ENCODE data around the gene MED8.
"Not testable (repeated sequence)": the region's sequence is repeated elsewhere in the genome, so short reads cannot be mapped to it uniquely, and the experiment has no call there.

MED8 gene

DNA sequence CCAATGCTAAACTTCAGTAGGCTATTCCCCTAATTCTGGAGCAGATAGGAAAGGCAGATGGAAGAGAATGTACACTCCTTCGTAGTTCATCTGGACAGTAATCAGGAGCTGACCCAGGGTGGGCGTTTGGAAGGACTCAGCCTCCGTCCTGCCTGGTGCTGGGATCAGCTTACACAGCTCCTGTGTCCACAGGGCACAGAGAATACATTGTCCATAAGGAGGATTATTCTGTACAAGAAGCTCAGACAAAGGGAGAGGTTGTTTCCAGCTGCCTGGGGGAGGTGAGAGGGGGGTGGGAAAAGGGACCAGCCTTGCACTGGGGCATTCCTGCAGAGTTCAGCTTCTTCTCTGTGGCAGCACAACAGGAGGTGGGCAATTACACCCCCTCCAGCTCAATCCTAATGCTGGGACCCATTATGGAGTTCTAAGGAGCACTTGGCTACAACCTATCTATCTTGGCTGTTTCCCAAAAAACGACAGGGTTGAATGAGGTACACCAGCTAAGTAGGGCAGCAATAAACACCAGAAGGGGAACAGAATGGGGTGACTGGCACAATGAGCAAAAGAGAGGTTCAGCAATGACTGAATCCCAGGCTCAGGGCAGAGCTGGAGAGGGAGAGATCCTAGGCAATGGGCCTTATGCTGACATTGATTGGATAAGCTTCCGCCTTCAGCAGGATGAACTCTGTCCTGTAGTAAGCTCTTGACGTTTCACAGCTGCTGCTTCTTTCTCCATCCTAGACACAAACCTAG, 7.4 kb downstream of the MED8 start:
- no peak for DNase-seq (ENCODE audit: low read depth)

DNA sequence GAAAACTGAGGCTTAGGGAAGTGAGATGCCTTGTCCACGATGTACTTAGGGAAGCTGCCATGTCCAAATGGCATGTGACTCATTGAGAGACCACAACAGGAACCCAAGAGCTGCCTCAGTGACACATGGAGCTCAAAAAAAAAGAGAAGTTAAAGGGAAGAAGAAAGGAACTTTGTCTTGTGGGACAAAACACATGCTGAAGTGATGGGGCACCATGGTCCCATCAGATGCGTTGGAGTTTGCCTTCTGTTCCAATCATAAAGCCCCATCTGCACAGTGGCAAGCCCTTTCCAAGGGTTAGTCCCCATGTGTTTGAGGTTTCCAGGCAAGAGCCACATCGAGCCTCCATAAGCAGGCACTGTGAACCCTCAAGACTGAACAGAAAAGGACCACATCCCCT, 8.0 kb downstream of the MED8 start:
- no peak for DNase-seq (ENCODE audit: low read depth)

DNA sequence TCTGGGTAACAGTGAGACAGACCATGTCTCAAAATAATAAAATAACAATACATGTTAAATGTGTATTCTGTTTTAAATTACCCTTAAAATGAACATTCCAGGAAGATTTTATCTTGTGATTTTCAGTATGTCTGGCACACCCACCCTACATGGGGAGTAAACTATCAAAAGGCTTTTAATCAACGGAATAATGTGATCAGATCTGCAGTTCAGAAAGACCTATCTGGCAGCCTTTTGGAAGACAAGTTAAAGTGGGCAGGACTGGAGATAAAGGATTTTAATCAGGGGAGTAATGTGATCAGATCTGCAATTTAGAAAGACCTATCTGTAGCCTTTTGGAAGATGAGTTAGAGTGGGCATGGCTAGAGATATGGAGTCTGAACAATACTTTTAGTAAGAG, 10.1 kb downstream of the MED8 start:
- DNase-seq (ENCODE audit: low read depth), result no peak

DNA sequence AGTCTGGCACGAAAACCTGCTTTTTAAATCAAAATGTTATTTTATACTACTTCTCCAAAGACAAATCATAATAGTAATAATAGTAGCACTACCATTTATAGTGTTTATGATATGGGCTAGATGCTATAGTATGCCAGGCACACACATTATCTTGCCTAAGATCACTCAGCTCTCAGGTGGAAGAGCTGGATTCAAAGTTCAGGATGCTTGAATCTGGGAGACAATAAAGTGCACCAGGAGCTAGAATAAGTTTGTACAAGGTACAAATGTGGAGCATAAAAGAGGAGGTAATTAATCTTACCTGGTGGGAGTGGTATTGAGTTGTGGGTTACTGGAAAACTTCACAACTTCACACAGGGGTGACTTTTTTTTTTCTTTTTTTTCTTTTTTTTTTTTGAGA, 11.8 kb downstream of the MED8 start:
- DNase-seq (ENCODE audit: low read depth), result no peak

DNA sequence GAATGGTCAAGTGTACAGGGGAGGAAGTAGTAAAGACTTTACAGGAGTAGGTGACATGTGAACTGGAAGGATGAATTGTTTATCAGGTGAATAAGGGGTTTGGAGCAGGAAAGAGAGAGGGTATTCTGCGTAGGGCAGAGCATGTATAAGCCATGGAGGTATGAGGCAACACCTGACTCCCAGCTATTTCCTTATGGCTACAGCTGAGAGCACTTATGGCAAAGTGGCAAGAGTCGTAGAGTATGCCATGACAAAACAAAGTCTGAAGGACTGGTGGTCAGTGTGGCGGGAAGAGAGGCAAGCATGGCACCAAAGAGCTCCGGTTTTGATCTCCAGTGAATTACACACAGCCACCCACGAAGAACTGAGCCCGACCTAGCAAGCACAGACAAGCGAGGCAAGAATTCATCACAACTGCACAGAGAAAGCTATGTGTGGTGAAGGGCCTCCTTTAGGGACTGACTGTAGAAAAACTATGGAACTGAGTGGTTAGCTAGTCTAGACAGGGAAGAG, 12.8 kb downstream of the MED8 start:
- DNase-seq (ENCODE audit: low read depth), result no peak

DNA sequence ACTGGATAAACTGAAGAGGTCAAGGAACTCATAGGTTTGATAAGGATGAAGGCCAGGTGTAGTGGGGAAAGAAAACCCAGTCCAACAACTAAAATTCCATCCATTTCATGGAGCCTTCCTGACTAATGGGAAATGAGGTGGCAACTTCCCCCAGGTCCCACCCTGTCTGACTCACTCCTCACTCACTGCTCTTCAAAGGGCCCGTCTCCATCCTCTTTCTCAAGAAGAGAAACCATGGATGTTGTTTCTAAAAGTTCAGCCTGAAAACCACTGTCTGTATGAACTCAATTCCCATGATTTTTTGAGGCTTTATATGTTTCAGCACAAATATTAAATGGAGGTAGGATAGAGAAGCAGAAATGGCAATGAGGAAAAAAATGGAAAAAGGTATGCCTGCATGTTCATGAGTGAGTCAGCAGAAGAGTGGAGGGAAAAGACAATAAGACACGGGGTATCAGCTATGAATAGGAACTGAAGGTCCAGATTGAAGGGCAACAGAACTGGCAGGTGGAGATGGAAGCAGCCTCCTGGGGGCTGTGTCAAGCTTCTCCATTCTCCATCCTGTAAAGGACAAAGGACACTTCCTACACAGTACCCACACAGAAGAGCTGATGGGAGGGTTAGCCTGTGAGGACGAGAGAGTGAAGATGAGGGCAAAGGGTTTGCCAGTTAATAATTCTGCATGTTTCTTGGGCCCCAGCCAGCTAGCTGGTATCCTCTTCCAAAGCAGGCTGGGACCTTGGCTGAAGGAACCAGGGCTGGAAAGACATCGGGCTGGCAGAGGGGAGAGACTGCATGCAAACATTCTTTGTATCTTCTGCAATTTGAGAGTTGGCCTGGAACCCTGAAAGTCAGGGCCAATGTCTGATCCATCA, 16.3 kb downstream of the MED8 start:
- DNase-seq (ENCODE audit: low read depth), result no peak

DNA sequence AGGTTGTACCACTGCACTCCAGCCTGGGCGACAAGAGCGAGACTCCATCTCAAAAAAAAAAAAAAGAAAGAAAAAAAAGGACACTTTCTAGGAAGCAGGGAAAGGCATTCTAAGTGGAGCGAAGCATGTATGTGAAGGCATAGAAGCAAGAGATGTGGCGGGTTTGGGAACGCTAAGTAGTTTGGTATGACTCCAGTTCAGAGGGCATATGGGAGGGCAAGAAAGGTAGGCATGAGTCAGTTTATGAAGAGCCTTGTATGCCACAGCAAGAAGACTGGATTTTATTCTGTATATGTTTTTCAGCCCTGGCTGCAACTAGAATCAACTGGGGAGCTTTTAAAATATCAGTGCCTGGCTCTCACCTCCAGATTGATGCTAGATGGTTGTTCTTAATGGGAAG, 17.4 kb downstream of the MED8 start:
- DNase-seq (ENCODE audit: low read depth), result no peak

DNA sequence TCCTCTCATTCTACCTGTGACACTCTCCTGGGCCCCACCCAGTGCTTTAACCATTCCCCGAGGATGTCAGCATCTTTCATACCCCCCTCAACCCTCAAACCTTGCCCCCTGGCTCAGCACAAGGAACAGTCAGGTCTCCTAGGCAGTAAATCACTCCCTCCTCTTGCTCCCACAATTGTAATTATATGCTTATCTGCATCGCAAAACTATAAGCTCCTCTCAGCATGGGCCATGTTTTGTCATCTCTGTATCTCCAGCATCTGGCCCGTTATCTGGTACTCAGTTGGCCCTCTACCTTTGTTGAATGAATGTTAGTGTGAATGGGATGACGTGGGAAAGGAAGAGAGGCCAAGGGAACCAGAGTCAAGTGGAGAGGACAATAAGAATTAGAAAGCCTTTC, 19.0 kb downstream of the MED8 start:
- no peak for DNase-seq (ENCODE audit: low read depth)

DNA sequence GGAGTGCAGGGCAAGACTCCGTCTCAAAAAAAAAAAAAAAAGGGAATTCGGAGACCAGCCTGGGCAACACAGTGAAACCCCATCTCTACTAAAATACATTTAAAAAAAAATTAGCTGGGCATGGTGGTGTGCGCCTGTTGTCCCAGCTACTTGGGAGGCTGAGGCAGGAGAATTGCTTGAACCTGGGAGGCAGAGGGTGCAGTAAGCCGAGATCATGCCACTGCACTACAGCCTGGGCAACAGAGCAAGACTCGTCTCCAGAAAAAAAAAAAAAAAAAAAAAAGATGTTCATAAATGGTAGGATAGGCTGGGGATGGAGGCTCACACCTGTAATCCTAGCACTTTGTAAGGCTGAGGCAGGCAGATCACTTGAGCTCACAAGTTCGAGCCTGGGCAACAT, 19.8 kb downstream of the MED8 start:
- not testable (repeated sequence) for DNase-seq (ENCODE audit: low read depth)

DNA sequence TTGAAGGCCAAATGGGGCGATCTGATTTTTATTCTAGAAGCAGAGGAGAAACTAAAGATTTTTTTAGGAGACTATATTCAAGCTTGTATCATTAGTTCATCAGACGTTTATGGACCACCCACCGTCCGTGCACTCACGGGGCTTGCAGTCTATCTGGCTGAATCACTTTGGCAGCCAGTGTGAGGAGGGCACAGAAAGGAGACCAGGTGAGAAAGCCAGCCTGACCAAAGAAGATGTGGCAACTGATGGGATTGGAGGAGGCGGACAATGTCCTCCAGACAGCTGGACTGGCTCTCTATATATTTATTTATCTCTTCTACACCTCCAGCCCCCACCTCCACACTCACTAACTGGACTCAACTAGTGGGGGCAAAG, 21.0 kb downstream of the MED8 start:
- no peak for DNase-seq (ENCODE audit: low read depth)

DNA sequence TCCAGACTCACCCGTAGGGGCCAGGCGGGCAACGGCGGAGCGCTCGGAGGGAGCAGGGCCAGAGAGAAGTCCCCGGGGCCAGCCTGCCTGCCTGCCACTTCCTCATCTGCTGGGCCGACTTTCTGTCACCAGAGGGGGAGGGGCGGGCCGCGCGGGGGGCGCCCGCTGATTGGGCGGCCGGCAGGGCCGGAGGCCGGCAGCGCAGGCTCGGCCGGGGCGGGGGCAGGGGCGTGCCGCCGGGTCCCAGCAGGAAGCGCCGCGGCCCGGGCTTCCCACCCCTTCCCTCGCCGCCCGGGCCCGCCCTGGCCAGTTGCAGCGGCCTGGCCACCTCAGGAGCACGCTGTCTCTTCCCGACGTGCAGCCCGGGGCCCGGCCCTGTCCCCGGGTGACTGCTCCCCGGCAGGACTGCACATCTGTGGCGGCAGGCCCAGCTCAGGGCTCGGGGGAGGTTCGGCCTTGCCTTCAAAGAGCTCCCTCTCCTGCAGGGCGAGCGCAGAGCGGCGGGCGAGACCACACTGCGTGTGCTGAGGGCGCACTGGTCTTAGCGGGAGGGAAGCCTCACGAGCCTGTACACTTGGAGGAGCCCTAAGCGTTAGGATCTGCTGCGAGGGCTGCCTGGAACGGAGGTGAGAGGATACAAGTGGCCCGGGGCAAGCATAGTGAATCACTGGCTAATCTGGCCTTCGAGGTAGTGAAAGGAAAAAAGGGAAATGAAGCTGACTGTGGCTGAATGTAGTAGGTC, 21.5 kb downstream of the MED8 start, which contains the start of gene ELOVL1:
Gene ELOVL1 (minus strand): TSS at position 108 of the 742 bp plus-strand sequence. CDS start 2,402 bp downstream, outside the sequence.
- no peak for DNase-seq (ENCODE audit: low read depth)

DNA sequence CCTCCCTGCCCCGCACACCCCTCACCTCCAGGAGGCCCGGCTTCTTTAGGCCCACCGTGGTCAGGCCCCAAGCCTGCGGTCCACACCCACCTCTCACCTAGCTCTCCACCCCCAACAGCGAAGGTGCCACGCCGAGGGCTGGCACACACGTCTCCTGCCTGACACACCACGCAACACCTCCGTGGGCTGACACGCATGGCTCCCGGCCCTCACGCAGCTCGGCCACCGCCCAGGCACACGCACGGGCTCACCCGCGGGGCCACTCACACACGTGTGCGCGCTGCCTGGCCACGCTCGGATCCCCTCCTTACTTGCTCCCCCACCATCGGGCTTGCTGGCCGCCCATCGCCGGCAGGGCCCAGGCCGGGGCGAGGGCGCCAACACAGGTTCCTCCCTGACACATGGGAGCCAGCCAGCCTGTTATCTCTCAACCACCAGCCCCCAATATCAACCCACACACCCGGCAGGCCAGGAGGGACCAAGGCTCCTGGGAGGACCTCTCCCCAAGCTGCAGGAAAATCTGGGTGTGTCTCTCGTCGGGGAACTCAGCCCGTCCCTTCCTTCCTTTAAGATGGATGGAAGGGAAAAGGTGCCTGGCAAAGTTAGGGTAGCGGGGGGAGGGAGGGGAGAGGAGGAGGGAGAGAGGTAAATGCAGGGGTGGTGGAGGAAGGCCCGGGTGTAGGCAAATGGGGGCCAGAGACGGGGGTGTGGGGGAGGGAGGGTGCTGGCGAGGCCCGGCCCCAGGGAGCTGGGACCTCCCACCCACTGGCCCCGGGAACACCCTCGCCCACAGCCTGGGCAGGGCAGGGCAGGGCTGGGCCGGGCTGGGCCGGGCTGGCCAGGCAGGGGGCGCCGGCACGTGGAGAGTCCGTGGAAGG, 22.3 kb downstream of the MED8 start:
- no peak for DNase-seq (ENCODE audit: low read depth)

DNA sequence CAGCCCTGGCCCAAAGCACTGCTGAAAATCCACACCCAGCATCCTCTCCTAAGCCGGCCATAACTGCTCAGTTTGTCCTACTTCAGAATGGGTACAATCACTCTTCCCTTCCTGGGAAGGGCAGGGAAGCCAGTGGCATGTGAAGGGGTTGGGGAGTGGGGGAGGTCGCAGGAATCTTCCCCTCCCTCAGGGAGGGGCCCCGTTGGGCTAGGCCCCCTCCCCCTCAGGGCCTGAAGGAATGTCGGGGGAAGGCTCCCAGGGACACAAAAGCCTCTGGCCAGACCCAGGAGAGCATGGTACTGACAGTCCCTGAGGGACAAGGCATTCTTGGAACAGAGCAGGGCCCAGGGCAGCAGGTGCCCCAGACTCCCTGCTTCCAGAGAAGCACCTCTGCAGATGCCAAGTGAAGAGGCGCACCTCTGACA, 23.0 kb downstream of the MED8 start:
- no peak for DNase-seq (ENCODE audit: low read depth)

DNA sequence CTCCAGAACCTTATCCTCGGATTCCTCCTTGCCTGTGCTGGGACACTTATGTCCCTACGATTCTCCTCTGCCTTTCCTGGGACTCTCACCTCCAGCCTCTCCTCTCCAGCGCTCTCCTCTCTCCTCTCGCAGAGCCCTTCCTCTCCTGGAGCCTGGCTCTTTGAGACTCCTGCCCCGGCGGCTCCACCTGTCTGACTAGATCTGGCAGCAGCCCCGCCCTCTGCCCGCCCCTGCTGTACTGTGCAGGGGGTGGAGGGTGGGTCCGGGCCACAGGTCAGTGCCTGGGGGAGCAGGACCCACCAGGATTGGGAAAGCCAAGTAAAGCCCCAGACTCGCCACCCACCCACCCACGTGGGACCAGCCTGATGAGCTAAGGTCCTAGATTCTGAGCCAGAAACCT, 23.4 kb downstream of the MED8 start:
- DNase-seq (ENCODE audit: low read depth), result no peak

DNA sequence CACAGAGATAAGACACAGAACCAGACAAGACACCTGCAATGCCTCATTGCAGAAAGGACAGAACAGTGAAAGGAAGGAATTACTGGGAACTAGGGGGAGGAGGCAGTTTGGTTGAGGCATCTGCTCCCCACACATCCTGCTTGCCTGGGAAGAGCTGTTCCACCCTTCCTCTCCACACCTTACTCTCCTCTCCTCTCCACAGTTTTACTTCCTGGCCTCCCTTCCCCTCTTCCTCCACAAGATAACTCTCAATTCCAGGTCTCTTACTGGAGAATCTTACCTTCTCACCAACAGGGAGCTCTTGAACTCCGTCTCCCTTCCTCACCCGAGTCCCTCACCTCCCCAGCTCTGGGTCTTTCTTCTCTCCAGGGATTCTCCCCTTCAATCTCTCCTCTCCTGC, 23.9 kb downstream of the MED8 start:
- no peak for DNase-seq (ENCODE audit: low read depth)

DNA sequence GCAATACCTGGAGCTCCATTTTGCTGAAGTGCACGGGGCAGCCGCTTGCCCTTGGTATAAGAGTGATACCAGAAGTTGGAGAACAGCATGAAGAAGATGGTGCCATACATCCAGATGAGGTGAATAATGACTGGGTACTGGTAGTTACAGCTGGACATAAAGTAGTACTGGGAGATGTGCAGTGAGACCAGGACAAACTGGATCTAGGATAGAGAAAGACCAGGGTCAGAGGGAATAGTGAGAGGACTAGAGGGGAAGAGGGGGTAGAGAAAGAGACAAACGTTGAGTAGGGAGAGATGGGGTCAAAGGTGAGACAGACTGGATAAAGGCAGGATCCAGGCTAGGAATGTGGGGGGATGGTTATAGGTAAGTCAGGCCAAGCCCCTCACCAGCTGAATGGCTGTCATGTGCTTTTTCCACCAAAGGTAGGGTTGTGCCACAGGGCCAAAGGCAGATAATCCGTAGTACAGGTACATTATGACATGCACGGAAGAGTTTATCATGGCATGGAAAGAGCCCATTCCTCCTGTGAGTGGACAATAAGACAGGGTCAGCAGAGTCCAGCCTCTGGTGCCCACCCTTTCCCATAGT, 25.6 kb downstream of the MED8 start:
- no peak for DNase-seq (ENCODE audit: low read depth)

DNA sequence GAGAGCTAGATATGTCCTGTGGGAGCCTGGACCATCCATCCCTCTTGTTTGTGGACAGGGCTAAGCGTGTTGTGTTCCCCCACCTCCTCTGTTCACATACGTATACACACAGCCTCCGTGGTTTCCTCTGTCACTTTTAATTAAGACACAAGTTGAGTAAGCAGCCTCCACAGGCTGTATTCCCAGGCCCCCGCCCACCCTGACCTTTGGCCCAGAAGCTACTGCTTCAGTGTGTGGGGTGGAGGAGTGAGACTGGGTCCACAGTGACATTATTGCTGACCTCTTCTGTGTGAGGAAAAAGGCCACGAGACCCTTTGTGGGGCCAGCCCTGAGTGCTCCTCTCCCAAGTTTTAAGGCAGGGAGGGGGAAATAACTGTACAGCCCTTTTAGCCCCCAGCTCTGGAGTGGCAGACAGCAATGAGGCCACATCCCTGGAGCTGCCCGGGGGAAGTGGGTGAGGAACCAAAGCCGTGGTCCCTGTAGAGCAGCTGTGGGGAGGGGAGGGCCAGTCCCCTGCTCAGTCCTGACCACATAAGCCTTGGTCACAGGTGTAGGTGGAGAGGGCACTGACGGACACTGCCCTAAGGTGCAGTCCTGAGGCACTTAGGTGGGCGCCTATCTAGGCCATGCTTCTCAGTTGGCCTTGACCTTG, 26.2 kb downstream of the MED8 start:
- no peak for DNase-seq (ENCODE audit: low read depth)

DNA sequence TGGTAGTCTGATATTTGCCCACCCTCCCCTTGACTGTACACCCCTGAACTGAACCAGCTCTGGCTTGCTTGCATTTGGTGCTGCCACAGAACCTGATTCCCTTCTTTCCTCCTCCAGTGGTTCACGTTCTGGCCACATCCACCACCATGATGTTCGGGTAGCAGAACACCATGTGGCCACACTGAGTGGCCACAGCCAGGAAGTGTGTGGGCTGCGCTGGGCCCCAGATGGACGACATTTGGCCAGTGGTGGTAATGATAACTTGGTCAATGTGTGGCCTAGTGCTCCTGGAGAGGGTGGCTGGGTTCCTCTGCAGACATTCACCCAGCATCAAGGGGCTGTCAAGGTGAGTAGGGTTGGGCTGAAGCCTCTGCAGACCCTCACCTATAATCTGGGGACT, 29.0 kb downstream of the MED8 start:
- DNase-seq (ENCODE audit: low read depth), result no peak

DNA sequence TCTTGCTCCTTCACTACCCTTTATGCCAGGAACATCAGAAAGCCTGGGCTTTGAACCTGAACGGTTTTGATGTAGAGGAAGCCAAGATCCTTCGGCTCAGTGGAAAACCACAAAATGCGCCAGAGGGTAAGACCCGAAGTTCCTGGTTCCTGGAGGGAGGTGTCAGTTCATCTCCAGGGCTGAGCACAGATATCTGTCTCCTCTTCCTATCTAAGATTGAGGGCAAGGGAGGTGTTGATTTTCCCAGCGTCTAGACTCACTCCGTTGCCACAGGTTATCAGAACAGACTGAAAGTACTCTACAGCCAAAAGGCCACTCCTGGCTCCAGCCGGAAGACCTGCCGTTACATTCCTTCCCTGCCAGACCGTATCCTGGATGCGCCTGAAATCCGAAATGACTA, 29.9 kb downstream of the MED8 start:
- no peak for DNase-seq (ENCODE audit: low read depth)
